Measurements from ENCODE around the gene ACTR3C. TPM values are rescaled to one million over a fixed set of nuclear protein-coding genes. Genes with fewer than 3 reads are reported as not detected.
"Not testable (repeated sequence)": the region's sequence is repeated elsewhere in the genome, so short reads cannot be mapped to it uniquely, and the experiment has no call there.

The ACTR3C gene
- total RNA-seq, 4 donors from 2014 or later, result 4.3 to 10.1 (median 4.8) TPM

GRCh38 chr7:150308575-150308974 is 14.8 kb downstream of the ACTR3C start:
- TF ChIP-seq POLR2A (IDR thresholded peaks at IDR 0.05; ENCODE audit: low read depth), result no peak
- TF ChIP-seq CTCF (IDR thresholded peaks at IDR 0.05), result no peak
- no peak for TF ChIP-seq EP300 (IDR thresholded peaks at IDR 0.05)
- no peak for TF ChIP-seq POLR2AphosphoS5 (IDR thresholded peaks at IDR 0.05)
- Histone ChIP-seq H3K27ac (replicated peaks in 1 of 4) (no peak overlapping the region), H3K36me3 (no peaks in the 10 kb centered on the region), H3K27me3 (no peaks in the 10 kb centered on the region), H3K4me1 (no peaks in the 10 kb centered on the region), H3K4me3 (no peak overlapping the region), H3K9me3 (no peaks in the 10 kb centered on the region)
- DNase-seq (ENCODE audit: extremely low spot score), result no peak
- intact Hi-C loops (cut with DNase I), result no loop called here

- no peaks in the 10 kb centered on the region for H3K9me3 ChIP-seq
- intact Hi-C loops (cut with DNase I), result no loop called here
- H3K27ac ChIP-seq (replicated peaks in 1 of 4), result no peak overlapping the region
- TF ChIP-seq POLR2A (IDR thresholded peaks at IDR 0.05; ENCODE audit: low read depth) (no peak), POLR2AphosphoS5 (IDR thresholded peaks at IDR 0.05) (no peak), EP300 (IDR thresholded peaks at IDR 0.05) (no peak), CTCF (IDR thresholded peaks at IDR 0.05) (no peak)
- WGBS, result 89% methylated on average over 9 of the region's 9 CpGs
- no peaks in the 10 kb centered on the region for H3K4me1 ChIP-seq
- no peak for DNase-seq (ENCODE audit: extremely low spot score)
- no peaks in the 10 kb centered on the region for H3K27me3 ChIP-seq
- H3K4me3 ChIP-seq, result no peak overlapping the region
- H3K36me3 ChIP-seq, result no peaks in the 10 kb centered on the region
These were observed 15.4 kb downstream of the ACTR3C start for GRCh38 chr7:150307904-150308303.

GRCh38 chr7:150307129-150307528 is 16.2 kb downstream of the ACTR3C start:
- no peak overlapping the region for H3K4me3 ChIP-seq
- H3K9me3 ChIP-seq, result no peaks in the 10 kb centered on the region
- H3K27me3 ChIP-seq, result no peaks in the 10 kb centered on the region
- TF ChIP-seq CTCF (IDR thresholded peaks at IDR 0.05) (no peak), POLR2A (IDR thresholded peaks at IDR 0.05; ENCODE audit: low read depth) (no peak), EP300 (IDR thresholded peaks at IDR 0.05) (no peak), POLR2AphosphoS5 (IDR thresholded peaks at IDR 0.05) (no peak)
- no peak for DNase-seq (ENCODE audit: extremely low spot score)
- H3K27ac ChIP-seq (replicated peaks in 1 of 4), result no peak overlapping the region
- H3K36me3 ChIP-seq, result no peaks in the 10 kb centered on the region
- no peaks in the 10 kb centered on the region for H3K4me1 ChIP-seq
- intact Hi-C loops (cut with DNase I), result no loop called here
- 87% methylated on average over 3 of the region's 3 CpGs for WGBS

GRCh38 chr7:150306377-150306776 is 17.0 kb downstream of the ACTR3C start:
- H3K4me1 ChIP-seq; H3K27me3 ChIP-seq; H3K4me3 ChIP-seq; DNase-seq (ENCODE audit: extremely low spot score); H3K27ac ChIP-seq (replicated peaks in 1 of 4); H3K36me3 ChIP-seq; intact Hi-C loops (cut with DNase I); H3K9me3 ChIP-seq: not testable (repeated sequence)
- WGBS, result 71% methylated on average over 5 of the region's 5 CpGs

- intact Hi-C loops (cut with DNase I); H3K27me3 ChIP-seq; H3K4me1 ChIP-seq; H3K4me3 ChIP-seq; H3K9me3 ChIP-seq; H3K36me3 ChIP-seq; DNase-seq (ENCODE audit: extremely low spot score); H3K27ac ChIP-seq (replicated peaks in 1 of 4): not testable (repeated sequence)
- WGBS, result 78% methylated on average over 2 of the region's 2 CpGs
These were observed 17.5 kb downstream of the ACTR3C start for GRCh38 chr7:150305903-150306284.

- H3K9me3 ChIP-seq; H3K27me3 ChIP-seq; H3K4me1 ChIP-seq; H3K27ac ChIP-seq (replicated peaks in 1 of 4); intact Hi-C loops (cut with DNase I); H3K36me3 ChIP-seq; DNase-seq (ENCODE audit: extremely low spot score); H3K4me3 ChIP-seq: not testable (repeated sequence)
- WGBS, result 84% methylated on average over 11 of the region's 11 CpGs
These were observed 18.0 kb downstream of the ACTR3C start for GRCh38 chr7:150305259-150305902.

GRCh38 chr7:150304499-150305258 is 18.7 kb downstream of the ACTR3C start:
- H3K27ac ChIP-seq (replicated peaks in 1 of 4); H3K27me3 ChIP-seq; intact Hi-C loops (cut with DNase I); DNase-seq (ENCODE audit: extremely low spot score); H3K4me3 ChIP-seq; H3K36me3 ChIP-seq; H3K9me3 ChIP-seq; H3K4me1 ChIP-seq: not testable (repeated sequence)
- 93% methylated on average over 3 of the region's 8 CpGs for WGBS

- 63% methylated on average over 1 of the region's 1 CpG for WGBS
- intact Hi-C loops (cut with DNase I); DNase-seq (ENCODE audit: extremely low spot score): not testable (repeated sequence)
These were observed 20.4 kb downstream of the ACTR3C start for GRCh38 chr7:150302908-150303310.

GRCh38 chr7:150297978-150298377 is 25.4 kb downstream of the ACTR3C start:
- DNase-seq (ENCODE audit: extremely low spot score); H3K9me3 ChIP-seq; H3K4me1 ChIP-seq; H3K36me3 ChIP-seq; H3K27me3 ChIP-seq; intact Hi-C loops (cut with DNase I); H3K27ac ChIP-seq (replicated peaks in 1 of 4); H3K4me3 ChIP-seq: not testable (repeated sequence)

More at GRCh38 chr7:150302908-150303310, 20.4 kb downstream of the ACTR3C start:
- not testable (repeated sequence) for H3K4me3 ChIP-seq; H3K4me1 ChIP-seq; H3K27me3 ChIP-seq; H3K9me3 ChIP-seq; H3K36me3 ChIP-seq; H3K27ac ChIP-seq (replicated peaks in 1 of 4)
